ENCODE results near the gene CCDC78.

Gene CCDC78

DNA sequence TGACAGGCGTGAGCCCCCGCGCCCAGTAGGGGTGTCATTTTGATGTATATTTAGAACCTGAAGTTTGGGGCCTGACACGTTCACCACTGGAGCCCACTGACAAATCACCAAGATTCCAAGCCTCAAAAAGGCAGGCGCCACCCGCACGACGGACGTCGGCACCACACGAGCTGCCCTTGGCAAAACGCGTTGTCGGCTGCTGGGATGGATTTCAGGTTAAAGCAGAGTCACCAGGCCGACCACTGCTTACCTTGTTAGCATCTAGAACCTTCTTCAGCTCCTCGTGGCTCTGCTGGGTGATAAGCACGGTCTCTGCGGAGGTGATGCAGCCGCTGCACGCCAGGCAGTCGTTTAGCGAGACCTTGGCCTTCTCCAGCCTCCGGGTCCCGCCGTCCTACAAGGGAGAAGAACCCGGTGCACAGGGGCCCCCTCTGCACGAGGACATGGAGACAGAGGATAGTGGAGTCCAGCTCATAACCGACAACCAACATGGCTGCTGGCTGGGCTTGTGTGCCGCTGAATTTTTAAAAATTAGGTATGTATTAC is 10.8 kb upstream of the CCDC78 start:
- no peak for DNase-seq

DNA sequence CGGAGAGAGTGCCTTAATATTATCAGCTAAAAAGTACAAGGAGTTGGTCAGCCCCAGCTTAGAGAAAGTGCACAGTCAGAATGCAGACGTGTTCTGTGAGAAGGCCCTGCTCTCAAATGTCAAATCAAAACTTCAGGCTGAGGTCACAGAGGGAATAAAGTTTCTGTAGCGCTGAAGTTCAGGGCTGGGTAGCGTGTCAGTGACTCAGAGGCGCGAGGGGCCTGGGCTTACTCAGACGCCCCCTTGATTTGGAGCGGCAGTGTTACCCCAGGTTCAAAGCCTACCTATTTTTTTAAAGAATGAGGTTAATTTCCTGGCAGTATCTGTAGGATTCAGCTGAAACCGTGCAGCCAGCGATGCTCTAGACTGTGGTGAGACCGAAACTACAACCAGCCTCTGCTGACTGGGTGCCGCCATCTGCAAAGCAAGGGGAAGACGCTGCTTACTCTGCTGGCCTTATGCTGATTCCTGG is 9.8 kb upstream of the CCDC78 start:
- DNase-seq, result no peak

DNA sequence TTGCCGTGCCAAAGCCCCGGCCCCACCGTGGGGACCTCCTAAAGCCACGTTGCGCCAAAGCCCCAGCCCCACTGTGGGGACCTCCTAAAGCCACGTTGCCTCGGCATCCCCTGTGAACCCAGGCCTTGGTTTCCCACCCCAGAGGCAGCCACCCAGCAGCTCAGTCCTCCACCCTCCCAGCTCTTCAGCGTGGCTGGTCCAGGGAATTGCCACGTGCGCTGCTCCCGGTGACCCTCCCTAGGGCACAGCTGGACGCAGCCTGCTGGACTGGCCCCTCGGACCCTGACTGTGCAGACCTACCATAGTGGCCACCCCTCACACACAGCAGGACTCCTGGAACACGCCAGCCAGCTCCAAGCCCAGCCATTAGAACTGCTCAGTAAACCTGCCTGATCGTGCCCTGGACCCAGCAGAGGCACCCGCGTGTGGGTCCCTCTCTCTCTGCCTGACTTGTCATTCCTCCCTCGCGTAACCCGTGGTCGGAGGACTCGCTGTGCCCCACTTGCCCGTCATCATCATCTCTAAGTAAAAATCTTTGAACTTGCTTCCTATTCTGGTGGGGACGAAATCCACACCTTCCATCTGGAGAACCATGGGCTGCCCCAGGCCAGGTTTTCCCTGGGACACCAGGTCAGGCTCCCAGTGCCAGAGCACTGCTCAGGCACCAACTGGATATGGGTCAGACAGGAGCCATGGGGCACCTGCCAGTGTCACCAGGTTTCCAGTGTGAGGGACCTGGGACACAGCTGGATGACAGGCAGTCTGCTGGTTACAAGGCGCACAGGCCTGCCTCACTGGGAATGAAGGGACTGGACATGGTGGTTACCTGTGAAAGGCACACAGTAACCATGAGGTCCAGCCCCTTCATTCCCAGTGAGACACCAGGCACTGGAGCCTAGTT is 9.0 kb upstream of the CCDC78 start:
- no peak for DNase-seq

DNA sequence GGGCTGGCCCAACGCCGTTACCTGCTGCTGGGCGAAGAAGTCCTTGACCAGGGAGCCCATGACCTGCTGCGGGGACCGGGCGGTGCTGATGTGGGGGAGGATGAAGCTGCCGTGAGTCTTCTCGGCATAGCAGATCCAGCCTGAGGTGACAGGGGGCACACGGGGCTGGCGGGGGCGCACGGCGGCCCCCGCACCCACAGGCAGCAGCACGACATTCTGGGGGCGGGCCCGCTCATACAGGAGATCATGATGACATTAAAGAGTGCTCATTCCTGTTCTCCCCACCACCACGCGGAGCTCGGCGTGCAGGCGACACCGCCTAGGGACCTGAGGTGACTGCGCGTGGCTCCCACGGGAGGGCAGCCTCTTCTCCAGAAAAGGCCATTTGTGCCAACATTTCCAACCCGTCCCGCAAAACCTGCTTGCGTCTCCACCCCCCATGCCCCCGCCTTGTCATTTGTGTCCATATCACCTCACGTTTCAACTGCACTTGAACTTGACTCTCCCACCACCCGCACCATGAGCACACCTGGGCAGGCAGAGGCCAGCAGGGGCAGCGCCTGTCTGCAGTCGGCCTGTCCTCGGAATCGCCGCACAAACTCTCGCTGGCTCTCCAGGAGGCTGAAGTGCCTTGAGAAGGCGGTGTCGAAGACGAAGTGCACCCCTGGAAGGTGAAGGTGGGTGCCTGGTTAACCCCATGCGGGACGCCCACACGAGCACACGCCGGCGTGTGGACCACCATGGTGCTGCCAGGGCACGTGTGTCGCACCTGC is 8.2 kb upstream of the CCDC78 start:
- DNase-seq, result no peak

DNA sequence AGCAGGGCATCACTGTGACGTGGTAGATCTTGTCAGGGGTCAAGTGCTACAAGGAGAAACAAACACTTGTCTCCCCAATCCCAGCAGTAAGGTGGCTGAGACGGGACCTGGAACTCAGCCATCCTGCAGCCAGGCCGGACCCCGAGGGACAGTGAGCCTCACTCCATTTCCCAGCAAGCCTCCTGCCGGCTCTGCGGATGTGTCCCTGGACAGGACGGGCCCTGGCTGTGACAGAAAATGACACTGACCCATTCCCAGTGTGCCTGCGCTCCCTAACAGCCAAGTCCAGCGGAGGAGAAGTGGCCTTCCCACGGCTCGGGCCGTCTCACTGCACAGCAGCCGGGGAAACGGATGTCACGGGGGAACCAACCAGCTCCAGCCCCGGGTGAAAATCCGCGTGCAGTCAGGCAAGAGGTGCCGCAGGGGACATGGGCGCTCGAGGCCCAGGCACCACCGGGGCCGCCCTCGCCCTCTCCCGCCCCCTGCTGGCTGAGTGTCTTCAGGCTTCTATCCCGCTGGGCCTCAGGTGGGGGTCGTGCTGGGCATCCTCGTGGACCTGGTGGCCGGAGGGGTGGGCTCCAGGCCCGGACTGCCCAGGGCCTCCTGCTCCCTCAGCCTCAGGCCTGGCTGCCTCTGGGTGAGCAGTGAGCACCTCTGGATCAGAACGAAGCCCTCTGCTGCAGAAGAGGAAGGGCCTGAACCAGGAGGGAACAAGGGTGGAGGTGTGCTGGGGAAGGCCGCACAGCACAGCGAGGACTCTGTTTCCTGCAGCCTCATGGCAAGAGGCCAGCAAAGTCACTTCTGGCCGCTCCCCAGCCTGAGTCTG is 7.4 kb upstream of the CCDC78 start:
- no peak for DNase-seq

DNA sequence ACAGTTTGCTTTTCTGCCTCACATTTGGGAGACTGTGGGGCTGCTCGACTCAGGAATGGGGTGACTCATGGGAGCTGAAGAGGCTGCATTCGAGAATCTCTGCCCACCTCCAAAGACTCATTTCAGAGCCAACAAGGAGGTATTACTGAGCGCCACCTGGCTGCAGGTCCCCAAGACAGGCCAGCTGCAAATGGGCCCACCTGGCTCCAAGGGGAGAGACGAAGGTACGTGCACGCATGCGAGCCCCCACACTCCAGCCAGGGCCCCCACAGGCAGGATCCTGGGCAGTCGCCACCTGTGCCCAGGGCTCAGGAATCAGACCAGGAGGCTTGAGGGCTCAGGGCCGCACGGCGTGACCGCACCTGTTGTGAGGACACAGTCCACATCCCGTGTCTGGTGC is 6.7 kb upstream of the CCDC78 start:
- DNase-seq, result no peak

DNA sequence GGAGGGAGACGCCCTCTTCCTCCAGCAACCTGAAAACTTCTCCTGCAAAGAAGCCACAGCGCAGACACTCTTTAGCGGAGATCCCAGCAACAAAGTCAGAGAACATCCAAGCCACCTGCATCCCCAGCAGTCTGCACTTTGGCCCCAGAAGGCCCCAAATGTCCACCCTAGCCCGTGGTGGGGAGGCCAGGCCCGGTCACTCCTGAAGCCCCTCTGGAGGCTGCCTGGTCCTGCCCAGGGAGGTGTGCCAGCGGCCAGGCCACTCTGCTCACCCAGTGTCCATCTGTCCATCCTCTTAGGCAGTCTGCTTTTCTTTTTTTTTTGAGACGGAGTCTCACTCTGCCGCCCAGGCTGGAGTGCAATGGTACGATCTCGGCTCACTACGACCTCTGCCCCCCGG is 6.1 kb upstream of the CCDC78 start:
- no peak for DNase-seq

DNA sequence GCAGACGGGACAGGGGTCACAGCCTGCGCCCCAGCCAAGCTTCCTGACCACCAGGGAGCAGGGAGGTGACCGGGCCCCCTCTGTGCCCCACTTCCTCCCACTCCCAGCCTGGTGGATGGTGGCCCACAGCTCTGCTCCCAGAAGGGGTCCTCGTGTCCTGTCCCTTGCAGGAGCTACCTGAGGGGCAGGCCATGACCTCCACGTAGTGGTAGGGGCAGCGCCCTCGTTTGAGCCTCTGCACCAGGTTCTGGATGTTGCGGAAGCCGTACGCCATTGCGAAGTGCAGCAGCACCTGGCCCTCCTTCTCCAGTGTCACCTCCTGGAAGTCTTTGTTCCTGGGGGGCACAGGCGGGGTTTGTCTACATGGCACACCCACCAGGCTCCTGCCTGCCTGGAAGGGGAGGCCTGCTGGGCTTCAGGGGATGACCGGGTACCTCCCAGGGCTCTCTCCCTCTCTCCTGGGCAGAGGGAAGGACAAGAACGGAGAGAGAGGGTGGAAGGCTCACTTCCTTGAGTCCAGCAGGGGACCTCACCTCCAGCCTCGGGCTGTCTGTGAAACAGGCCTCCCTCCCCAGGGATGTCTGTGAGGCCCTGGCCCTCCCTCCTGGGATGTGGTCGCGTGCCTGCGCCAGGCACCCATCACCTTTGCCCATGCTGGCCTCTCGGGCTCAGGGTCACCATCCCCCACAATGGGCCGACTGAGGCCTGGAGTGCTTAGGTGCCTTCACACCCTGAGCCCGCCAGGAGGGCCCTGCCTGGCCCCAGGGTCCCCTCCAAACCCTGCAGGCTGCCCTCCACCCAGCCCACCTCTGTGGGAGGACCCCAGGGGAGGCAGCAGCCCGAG is 4.6 kb upstream of the CCDC78 start:
- DNase-seq, result no peak

DNA sequence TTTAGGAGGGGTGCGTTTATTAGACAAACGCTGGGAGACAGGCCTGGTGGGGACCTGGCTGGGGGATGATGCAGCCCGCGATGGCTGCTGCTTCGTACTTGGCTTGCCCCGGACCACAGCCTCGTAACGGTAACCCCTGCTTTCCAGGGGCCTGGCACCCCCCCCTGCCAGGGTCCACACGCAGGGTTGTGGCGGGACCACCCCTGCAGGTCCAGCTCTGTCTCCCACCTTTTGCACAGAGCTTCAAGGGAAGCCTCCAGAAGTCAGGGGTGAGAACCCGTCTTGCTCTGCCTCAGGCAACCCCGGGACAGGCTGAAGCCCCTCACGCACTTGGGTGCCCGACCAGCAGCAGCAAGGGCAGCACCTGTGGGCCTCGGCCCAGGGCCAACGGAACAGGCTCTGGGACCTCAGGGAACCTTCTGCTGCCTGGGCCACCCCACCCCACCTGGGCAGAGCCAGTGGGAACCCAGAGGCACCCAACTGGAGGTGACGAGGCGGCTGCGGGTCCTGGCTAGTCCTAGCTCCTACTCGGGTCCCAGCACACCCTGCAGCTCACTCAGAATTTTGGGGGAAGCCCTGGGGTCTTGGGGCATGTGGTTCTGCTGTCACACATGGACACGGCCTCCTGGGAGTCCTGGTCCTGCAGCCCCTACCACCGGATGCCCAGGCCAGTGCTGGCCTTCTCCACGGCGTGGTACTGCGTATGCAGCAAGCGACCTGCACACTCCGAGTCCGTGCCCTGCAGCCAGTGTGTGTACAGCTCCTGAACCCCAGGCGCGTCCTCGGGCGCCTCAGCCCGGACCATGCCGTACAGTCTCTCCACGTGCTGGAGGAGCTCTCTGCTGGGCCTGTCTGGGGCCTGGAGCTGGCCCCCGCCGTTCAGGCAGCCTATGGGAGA is 3.8 kb upstream of the CCDC78 start:
- no peak for DNase-seq

DNA sequence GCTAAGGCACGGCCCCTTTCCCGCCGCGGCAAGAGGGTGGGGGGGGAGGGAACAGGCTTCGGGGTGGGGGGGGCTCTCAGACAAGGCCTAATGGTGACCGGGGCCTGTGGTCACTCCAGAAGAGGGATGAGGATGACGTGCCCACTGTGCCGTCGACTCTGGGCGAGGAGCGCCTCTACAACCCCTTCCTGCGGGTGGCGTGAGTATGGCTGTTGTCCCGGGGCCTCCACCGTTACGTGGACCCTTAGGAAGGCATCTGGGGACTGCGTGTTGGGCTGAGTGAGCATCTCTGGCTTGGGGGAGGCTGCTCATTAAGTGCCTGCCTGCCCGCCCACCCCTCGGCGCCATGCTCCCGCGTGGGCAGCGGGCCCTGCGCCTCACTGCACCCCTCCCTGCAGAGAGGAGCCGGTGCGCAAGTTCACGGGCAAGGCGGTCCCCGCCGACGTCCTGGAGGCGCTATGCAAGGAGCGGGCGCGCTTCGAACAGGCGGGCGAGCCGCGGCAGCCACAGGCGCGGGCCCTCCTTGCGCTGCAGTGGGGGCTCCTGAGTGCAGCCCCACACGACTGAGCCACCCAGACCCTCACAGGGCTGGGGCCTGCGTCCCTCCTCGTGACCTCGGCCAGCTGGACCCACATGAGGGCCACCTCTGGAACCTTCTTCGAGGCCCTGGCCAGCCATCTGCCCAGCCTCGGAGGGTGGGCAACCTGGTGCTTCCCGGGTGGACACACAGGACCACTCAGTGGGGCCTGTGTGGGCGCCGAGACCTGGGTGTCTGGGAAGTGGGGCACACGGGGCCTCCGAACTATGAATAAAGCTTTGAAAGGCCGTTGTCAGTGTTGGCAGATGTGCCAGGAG is 2.9 kb upstream of the CCDC78 start:
- no peak for DNase-seq

DNA sequence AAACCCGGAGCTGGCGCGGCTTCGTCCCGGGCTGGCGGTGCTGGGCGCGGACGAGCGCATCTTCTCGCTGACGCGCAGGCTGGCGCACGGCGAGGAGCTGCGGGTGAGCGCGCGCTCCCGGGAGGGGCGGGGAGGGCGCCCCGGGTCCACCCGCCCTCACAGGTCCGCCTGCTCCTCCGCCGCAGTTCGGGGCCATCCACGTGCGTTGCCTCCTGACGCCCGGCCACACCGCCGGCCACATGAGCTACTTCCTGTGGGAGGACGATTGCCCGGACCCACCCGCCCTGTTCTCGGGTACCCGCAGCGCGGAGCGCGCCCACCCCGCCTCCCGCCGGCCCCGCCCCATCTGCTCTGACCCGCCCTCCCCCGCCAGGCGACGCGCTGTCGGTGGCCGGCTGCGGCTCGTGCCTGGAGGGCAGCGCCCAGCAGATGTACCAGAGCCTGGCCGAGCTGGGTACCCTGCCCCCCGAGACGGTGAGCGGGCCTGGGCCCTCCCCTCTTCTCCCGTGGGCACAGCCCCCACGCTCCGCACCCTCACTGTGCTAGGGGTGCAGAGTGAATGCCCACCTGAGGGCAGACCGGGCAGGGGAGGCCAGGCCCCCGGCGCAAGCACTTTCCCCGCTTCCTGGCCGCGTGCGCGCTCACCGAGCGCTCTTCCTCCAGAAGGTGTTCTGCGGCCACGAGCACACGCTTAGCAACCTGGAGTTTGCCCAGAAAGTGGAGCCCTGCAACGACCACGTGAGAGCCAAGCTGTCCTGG is 2.1 kb upstream of the CCDC78 start:
- DNase-seq, result no peak

DNA sequence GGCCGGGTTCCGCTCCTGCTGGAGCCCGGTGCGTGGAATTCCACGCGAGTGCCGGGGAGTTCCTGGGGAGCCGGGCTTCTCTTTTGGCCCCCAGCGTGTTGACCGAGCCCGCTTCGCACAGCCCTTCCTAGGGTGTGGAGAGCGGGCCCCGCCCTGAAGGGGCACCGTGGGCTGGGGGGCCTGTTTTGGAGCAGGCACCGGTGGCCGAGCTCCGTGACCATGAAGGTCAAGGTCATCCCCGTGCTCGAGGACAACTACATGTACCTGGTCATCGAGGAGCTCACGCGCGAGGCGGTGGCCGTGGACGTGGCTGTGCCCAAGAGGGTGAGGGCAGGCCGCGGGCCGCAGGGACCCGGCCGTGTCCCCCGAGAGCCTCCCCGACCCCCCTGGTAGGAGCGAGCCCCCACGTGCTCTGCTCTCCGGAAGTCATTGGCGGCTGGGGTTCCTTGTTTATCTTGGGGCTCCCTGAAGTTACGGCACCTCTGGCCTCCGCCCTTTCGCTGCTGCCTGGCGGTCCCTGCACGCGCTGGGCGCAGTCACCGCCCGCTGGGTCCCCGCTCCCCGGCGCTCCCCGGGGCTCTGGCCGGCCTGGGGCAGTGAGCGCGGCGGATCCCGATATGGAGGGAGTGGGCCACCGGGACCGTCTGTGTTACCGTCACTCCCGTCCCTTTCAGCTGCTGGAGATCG is 1.2 kb upstream of the CCDC78 start:
- no peak for DNase-seq

DNA sequence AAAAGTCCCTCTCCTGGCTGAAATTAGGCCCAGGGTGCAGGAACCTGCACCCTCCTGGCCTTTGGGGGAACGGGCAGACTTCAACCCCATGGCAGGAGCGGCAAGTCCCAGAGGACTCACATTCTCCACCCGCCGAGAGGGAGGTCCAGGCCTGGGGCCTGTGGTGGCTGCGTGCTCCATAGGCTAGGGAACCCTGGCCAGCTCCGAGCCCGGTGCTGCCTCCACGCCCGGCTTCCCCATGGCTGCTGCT is 130 bp downstream of the CCDC78 start:
- no peak for DNase-seq

DNA sequence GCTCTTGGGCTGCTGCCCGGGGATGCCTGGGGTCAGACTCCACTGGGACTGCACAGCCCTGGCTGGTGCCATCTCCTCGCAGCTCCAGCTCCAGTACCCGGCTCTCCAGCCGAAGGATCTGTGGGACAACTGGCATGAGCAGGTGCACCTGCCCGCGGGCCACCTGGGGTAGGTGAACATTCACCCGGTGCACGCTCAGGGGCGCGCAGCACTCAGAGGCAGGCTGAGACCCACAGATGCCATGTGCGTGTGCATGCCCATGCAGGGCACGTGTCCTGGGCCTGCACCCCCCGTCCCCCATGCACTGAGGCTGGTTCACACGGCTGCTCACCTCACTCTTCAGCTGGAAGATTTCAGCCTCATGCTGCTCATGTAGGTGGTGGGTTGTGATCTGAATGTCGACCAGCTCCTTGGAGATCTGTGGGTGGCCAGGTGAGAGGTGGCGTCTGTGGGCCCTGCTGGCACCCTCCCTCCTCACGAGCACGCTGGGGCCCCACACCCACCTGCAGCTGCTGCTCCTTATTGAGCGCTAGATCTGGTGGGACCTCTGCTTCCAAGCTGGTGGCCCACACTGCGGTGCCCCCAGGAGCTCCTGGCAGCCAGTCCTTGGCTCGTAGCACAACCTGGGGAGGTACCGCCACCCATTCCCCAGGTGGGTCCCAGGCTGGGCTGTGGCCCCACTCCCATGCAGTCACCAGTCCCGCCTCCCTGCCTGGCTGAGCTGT is 618 bp downstream of the CCDC78 start:
- no peak for DNase-seq

DNA sequence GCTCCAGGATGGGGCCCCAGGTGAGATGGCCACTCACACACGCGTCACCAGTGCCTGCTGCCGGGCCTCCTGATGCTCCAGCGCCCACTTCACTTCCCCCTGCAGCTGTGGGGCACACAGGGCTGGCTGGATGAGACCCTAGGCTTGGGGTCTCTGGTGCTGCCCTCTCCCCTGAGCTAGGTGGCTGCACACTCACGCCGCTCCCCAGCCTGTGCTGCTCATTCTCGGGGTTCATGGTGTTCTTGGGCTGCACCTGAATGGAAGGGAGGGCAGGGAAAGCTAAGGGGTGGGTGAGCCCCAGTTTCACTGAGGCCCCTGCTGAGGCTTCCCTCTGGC is 1.2 kb downstream of the CCDC78 start:
- no peak for DNase-seq

DNA sequence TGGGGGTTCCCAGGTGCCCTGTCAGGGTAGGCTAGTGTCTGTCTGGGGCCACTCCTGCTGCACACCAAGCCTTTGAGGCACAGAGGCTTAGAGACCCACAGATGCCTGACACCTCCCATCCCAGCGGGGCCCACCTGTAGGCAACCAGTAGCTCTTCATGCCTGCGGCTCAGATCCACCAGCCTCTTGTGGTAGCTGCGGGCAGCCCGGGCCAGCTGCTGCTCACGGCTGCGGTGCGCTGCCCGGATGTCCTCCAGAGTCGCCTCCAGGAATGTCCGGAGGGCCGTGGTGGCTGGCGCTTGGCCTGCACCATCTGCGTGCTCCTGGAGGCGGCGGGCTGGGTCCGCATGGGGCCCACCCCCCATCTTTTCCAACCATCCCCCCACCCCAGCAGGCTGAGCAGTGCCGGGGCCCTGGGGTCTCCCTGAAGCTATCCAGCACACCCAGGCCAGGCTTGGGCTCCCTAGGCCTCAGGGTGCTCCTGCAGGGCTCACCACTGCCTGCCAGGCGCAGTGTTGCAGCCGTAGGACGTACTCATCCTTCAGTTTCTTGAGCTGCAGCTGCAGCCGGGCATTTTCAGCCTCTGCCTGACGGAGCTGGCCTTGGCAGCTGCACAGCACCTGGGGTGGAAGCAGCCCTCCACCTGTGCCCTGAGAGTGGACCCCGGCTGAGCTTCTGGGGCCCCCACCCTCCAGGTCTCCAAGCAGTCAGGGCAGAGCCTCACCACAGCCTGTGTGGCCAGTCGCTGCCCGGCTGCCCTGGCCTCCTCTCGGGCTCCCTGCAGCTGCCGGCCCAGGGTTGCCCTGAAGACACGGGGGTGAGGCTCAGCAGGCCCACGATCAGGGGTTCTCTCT is 1.8 kb downstream of the CCDC78 start:
- no peak for DNase-seq

DNA sequence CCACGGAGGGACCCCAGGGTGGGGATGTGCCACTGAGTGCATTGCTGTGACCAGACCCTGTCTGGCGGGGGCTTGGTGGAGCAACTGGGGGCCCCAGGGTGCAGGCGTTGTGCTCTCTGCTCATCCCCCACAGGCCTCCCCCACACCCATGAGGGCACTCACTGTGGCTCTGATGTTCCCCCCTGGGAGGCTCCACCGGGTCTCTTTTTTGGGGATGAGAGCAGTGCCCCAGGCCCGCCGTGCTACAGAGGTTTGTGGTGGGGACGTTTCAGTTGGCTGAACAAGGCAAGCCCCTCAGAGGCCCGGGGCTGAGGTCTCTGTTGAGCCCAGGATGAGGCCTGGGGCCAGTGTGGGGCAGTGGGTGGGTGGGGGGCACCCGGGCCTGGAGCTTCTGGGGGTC is 2.5 kb downstream of the CCDC78 start:
- no peak for DNase-seq

All from NCI-H1694 (cell line).